GM19455 (cell line): ENCODE results near the gene TIGD3.

Experiments used
- ATAC-seq: cut with Tn5 transposase; IDR thresholded peaks from one replicate; pipeline ENCODE4 v1.9.1; 2021; ENCODE audit not compliant: unreplicated experiment

Gene TIGD3

GRCh38 chr11:65388731-65389130 lies 34.2 kb downstream of the TIGD3 start:
- no peak for ATAC-seq

- ATAC-seq: no peak
These were observed 34.9 kb downstream of the TIGD3 start for GRCh38 chr11:65389294-65389980.

DNA sequence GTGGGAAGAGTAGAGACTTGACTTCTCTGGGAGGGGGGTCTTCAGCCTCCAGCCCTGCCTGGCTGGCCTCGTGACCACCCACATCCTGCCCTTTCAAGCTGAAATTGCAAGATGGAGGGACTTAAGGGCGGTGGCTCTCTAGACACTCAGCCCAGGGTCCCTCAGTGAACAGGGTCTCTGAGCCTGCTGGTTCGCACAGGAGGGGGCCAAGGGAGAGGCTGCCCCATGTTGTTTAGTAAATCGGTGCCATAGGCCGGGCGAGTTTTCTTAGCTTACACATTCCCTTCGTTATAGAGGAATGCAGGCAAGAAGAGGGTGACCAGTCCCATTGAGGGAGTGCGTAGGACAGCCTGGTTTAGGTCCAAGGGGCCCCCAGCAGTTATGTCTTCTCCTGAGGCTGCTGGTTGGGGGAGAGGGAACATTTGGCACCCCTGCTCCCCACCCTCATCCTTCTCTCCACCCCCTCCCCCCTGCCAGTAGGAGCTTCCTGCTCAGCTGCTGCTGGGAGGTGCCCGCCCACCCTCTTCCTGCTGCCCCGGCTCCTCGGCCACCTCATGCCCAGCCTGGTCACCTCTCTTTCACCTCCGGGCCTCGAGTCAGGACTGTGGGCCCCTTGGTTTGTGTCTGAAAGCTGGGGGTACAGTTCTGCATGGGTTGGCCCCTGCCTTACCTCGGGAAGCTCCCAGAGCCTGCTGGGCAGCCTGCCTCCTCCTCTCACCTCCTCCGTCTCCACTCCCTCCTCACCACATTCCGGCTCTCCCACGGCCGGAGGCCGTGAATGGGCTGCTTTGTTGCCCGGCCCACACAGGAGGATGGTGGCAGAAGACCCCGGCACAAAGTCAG lies 35.8 kb downstream of the TIGD3 start:
- no peak for ATAC-seq

GRCh38 chr11:65390996-65391395 lies 36.4 kb downstream of the TIGD3 start:
- ATAC-seq: no peak

DNA sequence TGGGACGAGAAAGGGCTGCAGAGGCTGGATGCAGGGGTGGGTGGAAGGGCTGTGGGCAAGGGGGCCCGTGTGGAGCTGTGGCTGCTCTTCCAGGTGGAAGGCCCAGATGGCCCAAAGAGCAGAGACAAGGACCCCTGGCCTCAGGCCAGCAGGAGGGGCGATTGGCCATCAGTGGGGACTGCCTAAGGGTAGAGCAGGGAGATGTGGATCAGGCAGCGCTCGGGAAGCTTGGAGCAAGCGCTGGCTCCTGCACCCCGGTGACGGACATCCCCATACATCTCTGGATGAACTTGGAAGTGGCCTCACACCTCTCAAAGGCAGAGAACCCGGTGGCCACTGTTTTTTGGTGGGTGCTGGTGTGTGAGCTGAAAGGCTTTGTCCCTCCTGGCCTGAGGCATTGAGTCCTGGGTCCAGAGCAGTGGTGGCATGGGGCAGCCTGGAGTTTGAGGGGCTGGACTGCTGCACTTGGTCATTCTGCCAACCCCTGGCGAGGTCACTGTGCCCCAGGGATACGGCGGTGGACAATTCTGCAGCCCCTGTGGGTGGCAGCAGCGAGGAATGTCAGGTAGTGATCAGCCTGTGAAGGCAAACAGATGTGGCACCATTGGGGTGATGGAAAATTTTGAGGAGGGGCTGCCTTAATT lies 37.8 kb downstream of the TIGD3 start:
- ATAC-seq: no peak

DNA sequence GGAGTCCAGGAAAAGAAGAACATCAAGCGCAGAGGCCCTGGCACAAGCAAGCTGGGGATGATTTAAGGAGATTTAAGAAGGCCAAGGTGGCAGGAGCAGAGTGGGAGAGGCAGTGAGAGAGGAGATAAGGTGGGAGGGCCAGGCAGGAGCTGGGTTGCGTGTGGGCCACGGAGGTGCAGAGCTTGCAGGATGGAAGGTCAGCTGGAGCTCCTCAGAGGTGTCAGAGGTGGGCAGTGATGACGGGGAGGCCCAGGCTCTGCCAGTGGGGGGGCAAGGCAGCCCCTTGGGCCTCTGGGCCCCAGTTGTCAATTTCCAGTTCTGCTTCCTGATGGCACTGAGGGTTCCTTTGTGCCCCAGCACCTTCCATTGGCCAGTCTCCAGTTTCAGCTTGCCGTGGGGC lies 38.3 kb downstream of the TIGD3 start:
- no peak for ATAC-seq

GRCh38 chr11:65393513-65394079 lies 39.0 kb downstream of the TIGD3 start:
- no peak for ATAC-seq

DNA sequence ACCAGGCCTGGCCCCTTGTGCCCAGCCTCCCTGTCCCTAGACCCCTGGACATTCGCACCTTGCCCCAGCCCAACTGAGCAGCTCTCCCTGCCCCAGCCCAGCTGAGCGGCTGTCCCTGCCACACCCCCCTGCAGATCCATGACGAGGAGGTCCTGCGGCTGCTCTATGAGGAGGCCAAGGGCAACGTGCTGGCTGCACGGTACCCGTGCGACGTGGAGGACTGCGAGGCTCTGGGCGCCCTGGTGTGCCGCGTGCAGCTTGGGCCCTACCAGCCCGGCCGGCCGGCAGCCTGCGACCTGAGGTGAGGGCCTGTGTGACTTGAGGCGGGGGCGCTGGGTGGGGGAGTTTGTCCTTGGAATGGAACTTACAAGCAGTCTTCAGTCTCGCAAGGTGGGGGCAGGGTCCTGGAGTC lies 39.6 kb downstream of the TIGD3 start:
- no peak for ATAC-seq

DNA sequence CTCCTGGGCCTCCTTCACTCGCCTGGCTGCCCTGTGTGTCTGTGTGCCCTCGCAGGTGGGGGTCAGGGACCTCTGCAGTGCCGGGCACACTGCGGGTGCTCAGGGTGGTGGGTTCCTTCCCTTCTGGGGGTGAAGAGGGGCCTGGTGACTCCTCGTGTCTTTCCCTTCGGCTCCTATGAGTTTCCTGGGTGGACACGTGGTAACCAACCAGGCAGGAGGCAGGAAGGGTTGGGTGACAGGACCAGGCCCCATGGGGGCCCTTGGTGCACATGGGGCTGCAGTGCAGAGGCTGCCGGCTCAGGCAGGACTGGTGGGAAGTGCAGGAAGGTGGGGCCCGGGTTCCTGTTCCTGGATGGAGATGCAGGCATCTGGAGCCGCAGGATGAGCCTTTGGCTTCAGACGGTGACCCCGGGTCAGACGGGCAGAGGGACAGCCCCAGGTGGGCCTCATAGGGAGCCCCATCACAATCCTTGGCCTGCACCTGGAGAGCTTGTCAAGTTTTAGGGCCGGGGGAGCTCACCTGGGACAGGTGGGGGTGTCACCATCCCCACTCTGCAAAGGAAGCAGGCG lies 41.5 kb downstream of the TIGD3 start:
- no peak for ATAC-seq

DNA sequence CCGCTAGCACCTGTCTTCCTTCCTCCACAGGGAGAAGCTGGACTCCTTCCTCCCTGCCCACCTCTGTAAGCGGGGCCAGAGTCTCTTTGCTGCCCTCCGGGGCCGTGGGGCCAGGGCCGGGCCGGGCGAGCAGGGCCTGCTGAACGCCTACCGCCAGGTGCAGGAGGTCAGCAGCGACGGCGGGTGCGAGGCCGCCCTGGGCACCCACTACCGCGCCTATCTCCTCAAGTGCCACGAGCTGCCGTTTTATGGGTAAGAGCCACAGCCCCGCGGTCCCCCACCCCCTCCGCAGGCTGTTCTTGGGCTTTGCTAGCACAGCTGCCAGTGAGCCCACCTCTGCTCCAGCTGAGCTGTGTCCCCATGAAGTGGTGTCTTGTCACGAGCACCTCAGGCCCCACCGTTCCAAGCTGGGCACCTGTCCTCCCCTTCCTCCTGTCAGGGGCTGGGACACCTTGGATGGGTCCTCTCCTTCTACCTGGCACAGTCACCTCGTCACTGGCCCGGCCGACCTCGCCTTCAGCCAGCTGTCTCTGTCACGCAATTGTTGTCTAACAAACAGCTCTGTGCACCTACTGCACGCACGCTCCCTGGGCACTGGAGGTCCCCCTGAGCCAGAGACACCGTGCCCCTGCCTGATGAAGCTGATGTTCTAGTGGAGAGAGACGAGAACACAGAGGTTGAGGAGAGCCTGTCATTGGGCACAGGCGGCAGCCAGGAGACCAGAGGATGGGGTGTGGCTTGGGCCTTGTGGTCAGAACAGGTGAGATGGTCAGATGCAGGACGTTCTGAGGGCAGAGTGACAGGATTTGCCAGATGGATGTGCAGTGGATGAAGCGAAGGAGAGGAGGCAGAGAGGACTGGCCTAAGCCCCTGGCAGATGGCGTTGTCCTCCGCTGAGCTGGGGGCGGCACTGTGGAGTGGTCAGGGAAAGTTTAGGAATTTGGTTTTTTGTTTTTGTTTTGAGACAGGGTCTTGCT lies 42.5 kb downstream of the TIGD3 start:
- no peak for ATAC-seq

GRCh38 chr11:65398362-65398910 lies 43.9 kb downstream of the TIGD3 start:
- no peak for ATAC-seq

- ATAC-seq: no peak
These were observed 44.7 kb downstream of the TIGD3 start for GRCh38 chr11:65399249-65399648.

- no peak for ATAC-seq
These were observed 45.3 kb downstream of the TIGD3 start for GRCh38 chr11:65399845-65400244.

DNA sequence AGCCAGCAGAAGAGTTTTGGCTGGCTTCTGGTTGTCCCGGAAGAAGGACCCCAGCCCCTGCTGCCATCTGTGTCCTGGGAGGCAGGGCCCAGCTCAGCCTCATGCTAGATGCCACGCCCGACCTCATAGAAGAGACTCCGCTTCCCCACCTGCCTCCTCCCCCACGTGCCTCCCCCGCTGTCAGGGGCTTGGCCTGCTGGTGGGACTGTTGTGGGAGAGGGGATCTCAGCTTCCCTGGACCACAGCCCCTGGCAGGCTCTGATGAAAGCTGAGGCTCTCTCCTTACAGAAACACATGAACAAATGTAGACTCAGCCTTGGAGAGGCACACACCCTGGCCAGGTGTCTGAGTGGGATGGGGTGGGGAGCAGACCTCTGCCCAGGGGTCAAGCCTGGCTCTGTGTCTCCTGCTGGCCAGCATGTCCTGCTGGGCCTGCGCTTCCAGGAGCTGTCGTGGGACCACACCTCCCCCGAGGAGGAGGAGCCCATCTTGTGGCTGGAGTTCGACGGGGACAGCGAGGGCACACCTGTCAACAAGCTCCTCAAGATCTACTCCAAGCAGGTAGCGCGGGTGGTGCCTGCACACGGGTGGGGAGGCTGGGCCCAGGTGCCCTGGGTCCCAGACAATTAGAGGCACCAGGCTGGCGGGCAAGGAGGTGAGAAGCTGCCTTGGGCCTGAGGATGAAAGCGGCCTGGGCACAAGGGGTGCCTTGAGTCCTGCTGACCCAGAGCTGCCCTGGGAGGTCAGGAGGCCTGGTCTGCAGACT lies 45.9 kb downstream of the TIGD3 start:
- ATAC-seq: no peak

GRCh38 chr11:65401073-65401802 lies 46.7 kb downstream of the TIGD3 start:
- ATAC-seq: no peak

DNA sequence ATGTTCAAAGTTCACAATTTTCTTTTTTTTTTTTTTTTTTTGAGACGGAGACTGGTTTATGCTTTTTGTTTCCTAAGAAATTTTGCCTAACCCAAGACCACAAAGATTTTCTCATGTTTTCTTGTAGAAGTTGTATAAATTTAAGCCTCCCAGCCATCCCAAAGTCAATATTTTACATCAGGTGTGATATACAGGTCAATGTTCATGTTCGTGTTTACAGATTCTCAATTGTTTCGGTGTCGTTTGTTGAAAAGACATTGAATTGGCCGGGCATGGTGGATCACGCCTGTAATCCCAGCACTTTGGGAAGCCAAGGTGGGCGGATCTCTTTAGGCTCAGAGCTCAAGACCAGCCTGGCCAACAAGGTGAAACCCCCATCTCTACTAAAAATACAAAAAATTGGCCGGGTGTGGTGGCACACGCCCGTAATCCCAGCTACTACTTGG lies 47.3 kb downstream of the TIGD3 start:
- no peak for ATAC-seq

- no peak for ATAC-seq
These were observed 48.2 kb downstream of the TIGD3 start for GRCh38 chr11:65402790-65403189.

GRCh38 chr11:65403607-65404121 lies 49.1 kb downstream of the TIGD3 start:
- ATAC-seq: no peak
